GM18951 (cell line): Measurements from ENCODE around the gene NRG3.

ENCODE experiments used
- POLR2A ChIP-seq: IDR thresholded peaks from 4 replicates; pipeline ENCODE4 v1.6.1; 2011; ENCODE audit warnings: mild to moderate bottlenecking; ENCODE audit not compliant: insufficient read length, insufficient read depth; ENCODE audit errors: extremely low read depth
- in situ Hi-C: fragments of 300-500 bp; cut with MboI; formaldehyde crosslinking; loops from one replicate; pipeline ENCODE4 v1.12.0; 2022; ENCODE audit warnings: low sequenced_read_pairs, mixed read lengths, inconsistent platforms; ENCODE audit not compliant: unreplicated experiment

NRG3 gene

DNA sequence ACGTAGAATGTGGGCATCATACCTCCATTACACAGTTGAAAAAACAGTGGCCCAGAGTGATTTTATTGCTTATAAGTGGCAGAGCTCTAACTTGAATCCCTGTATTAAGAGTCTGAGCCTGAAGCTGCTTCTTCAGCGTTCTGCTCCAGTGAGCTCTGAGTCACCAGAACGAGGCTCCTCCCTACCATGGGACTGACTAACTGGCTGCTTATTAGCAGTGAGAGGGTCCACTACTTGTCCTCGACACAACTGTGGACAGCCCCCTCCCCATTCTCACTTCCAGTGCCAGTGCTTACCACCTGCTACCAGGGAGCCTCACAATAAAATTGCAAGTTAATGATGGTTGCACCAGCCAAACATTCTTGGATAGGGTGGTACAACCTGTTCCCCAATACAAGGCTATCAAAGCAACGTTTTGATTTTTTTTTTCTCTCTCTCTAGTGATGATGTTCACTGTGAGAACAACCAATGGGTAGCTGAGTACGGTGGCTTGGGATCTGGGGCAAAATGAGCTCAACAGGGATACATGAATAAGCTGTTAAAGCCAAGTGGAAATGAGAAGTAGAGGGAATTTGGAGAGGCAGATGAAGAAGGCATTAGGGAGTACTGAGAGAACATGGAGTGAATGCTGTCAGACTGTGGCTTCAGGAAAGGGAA, 2.7 kb upstream of the NRG3 start:
- in situ Hi-C loops = no loop called here
- no peak for TF ChIP-seq POLR2A

DNA sequence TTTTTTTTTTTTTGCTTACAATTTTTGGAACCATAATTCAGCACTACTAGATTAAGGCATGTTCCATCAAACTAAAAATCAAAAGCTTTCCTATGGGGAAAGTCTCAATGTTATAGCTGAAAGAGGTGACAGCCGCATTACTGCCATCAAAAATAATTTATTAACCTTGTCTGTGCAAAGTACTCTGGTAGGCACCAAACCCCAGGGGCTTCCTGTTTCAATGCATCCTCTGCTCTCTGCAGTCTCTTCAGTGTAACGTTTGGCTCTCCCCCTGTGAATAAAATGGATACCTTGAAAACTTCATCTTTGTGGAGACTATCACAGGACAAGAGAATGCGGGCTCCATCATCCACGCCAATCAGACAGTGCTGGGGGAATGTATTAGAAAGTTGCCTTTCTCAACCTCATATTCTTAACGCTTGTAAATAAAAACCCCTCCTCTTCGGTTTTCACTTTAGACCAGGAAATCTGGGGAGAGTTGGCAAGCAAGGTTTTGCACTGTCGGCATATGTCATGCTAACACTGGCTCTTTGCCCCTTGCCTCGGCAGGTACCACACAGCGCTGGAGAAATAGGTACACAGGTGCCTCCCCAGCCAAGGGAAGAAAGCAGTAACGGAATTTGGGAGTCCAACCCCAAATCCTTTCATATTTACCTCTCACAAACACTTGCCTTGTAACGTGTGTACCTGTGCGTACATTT, 1.6 kb upstream of the NRG3 start:
- TF ChIP-seq POLR2A = no peak
- in situ Hi-C loops = no loop called here

DNA sequence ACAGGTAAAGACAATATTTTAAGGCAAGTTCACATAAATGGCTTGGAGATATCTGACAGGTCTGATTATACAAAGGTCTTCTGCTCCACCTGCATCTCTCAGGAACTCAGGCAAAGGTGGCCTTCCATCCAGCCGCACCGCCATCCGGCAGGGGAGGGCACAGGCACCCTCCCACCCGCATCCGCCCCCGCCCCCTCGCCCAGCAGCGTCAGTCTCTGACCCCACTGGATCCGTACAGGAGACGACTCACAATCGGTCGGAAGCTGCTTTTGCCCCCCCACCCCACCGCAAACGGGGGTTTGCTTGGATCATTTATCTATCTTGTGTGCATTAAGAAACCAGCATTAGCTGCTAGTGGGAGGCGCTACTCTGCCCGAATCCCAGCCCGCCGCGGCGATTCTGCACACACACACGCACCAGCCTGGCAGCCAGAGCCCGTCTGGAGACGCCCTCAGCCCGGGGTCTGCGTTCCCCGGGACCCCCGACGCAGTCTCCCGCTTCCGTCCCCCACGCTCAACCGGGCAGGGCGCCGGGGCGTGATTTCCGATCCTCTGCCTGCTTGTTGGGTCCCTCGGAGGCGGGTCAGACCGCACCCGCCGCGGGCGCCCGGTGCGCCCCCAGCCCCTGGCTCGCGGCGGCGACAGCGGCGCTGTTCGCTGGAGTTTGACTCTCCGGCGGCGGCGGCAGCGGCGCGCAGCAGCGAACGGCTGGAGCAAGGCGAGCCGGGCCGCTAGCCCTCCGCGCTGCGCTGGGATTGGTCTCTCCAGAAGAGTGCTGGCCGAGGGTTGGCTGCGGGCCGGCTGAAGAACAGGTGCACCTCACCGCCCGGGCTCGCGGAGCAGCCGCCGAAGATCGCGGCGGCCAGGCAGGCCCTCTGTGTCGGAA, 820 bp upstream of the NRG3 start:
- TF ChIP-seq POLR2A = no peak
- in situ Hi-C loops = no loop called here

DNA sequence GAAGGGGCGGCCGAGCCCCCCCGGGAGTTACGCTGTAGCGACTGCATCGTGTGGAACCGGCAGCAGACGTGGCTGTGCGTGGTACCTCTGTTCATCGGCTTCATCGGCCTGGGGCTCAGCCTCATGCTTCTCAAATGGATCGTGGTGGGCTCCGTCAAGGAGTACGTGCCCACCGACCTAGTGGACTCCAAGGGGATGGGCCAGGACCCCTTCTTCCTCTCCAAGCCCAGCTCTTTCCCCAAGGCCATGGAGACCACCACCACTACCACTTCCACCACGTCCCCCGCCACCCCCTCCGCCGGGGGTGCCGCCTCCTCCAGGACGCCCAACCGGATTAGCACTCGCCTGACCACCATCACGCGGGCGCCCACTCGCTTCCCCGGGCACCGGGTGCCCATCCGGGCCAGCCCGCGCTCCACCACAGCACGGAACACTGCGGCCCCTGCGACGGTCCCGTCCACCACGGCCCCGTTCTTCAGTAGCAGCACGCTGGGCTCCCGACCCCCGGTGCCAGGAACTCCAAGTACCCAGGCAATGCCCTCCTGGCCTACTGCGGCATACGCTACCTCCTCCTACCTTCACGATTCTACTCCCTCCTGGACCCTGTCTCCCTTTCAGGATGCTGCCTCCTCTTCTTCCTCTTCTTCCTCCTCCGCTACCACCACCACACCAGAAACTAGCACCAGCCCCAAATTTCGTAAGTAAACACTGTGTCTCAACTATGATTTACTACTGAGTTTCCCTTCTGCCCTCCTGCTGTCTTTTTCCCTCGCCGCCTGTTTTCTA, 666 bp downstream of the NRG3 start:
- in situ Hi-C loops = no loop called here
- no peak for TF ChIP-seq POLR2A

DNA sequence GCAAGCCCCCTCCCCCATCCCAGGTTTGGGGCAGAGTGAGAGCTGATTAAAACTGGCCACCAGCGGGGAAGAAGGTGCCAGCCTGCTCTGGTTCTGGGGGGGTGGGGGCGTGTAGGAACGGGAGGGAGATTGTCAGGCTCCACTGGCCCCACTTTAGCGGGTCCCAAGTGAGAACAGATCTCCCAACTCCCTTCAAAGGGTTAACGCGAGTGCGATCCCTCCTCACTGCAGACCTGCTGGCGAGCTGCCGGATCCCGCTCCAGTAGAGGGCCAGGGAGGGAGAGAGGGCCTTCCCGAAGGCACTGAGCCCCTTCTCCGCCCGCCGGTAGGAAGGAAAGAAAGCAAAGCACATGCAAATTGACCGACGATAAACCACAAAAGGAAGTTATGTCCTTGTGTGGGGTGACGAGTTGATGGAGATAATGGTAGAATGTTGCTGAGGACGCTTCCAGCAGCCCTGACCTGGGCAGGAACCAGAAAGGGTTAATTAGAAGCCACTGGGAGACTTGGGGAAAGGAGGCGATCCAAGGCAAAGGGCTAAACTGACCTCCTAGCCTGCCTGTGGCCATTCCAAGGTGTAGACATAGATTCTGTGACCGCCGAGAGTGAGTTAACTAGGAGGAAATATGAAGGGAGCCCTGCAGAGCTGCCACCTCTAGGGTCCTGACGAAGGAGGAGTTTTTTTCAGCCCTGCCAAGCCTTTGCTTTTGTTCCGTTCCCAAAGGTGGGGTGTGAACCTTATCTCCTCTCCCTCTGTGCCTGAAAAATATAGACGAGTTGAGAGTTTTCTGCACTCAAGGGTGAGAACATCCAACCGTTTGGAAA, 1.5 kb downstream of the NRG3 start:
- TF ChIP-seq POLR2A = no peak
- in situ Hi-C loops = no loop called here

DNA sequence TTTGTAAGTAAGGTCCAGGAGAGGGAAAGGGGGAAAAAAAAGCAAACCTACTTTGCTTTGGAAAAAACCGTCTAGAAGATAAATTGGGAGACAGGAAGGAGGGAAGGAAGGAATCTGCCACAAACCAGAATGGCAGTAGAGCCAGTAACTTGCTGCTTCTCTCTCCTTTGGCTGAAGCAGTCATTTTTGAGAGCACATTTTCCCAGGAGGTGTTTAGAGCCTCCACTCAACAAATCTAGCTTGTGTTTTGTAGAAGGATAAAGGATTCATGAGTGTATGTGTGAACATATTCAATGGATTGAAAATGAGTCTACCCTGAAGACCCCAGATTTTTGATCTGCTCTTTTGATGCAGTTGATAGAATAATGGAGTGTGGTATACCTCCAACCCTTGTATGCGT, 2.6 kb downstream of the NRG3 start:
- in situ Hi-C loops = no loop called here
- no peak for TF ChIP-seq POLR2A

DNA sequence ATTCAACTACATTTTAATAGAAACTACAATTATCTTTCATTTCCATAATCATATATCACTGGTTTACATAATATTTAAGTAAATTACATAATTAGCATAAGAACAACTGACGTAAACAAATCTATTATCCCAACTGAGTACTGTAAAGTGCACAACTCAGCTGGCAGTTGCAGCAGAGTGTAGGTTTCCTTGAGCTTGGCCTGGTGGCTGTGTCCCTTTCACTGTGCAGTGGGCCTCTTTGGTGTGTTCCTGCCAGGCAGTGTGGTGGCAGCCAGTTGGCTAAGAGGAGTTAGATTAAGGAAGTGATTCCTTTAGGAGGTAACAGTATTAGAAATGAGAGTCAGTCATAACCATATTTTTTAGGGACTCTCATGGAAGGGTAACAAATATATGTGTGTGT, 7.0 kb downstream of the NRG3 start:
- TF ChIP-seq POLR2A = no peak
- in situ Hi-C loops = no loop called here

DNA sequence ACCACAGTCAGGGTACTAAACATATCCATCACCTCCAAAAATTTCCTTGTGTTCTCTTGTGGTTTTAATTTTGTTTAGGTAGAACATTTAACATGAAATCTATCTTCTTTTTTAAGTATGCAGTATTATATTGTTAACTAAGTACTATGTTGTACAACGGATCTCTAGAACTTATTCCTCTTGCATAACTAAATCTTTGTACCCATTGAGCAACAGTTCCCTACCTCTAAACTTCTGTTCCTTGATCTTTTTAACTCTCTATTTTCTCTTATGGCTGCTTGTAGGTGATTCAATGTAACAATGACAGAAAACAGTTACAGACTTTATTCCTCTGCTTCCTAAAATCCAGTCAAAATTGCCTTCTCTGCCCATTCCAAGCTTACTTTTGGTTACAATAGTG, 9.9 kb downstream of the NRG3 start:
- TF ChIP-seq POLR2A = no peak
- in situ Hi-C loops = no loop called here

DNA sequence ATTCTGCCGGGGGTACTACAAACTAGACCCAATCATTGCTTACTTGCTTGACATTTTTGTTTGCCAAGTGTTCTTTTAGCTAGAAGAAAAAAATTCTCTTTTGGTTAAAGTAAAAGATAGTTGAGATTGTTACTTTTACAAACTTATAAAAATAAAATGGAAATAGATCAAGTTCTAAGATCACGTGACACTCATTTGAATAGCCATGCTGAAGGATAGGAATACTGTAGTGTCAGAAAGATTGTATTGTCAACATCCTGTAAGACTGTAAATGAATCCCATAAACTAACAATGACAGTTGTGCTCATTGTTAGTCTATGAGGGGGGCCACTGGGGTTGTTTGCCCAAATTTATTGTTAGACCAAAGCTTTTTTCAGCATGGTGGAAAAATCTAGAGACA, 10.5 kb downstream of the NRG3 start:
- TF ChIP-seq POLR2A = no peak
- in situ Hi-C loops = no loop called here

DNA sequence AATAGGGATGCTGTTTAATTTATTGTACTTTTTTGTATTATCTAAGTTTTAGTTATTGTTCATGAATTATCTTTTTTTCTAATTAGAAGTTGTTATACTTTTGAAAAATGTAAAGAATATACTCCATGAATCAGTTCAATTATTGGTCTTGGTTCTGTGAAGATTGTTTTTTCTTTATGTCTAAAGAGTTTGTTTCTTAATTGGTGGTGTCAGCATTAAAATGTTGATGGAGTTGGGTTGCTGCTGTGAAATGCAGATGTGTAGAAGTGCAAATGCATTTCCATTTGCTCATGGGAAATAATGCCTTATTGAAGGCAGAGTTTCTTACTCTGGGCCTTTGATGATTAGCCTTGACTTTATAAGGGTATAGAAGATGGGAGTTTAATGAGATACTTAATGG, 11.9 kb downstream of the NRG3 start:
- TF ChIP-seq POLR2A = no peak
- in situ Hi-C loops = no loop called here

DNA sequence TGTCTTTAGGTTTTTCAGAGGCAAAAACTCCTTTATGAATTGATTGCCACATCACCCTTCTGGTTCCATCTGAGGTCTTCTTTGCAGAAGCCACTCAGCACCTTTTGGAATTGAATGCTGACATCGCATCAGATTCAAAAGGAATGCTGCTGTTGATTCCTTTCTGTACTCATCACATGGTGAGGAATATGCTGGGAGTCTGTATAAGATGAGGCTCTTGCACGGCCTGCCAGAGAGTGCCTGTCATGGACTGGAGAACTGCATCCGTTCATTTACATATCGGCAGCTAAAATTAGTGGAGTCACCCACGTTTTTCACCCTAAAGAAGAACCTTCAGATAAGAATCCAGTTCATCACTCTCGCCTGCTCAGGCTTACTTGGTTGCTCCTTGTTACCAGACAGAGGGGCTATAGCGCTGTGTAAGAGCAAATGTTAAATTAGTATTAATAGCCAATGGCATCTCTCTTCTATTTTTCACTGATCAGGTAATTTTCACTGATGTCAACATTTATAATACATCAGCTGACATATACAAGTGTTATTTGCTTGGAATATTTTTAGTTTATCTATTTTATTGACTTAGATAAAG, 14.3 kb downstream of the NRG3 start:
- in situ Hi-C loops = no loop called here
- TF ChIP-seq POLR2A = no peak

DNA sequence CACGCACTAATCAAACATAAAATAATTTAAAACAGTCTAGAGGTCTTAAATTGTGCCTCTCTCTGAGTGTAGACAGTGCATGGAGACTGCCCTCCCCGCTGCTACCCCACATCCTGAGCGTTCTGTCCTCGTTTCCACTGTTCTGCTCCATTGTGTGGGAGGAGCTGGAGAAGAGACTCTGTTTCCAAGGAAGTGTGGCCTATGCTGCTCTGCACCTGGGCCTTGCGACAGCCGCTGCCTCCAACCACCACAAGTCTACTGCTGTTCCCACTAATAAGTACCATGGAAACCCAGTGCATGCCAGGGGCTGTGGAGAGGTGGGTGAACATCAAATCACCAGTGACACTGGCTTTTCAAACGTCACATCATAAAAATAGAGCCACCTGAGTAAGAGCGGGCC, 19.6 kb downstream of the NRG3 start:
- in situ Hi-C loops = no loop called here
- no peak for TF ChIP-seq POLR2A
